NCI-H446 (cell line): ENCODE results near the gene ACTN3.
"Not testable (repeated sequence)": the region's sequence is repeated elsewhere in the genome, so short reads cannot be mapped to it uniquely, and the experiment has no call there.

ENCODE experiments used
- DNase-seq, 2 experiments: peaks; one replicate each; lab custom pipeline; 2025; lab: John Stamatoyannopoulos, UW

The ACTN3 gene

DNA sequence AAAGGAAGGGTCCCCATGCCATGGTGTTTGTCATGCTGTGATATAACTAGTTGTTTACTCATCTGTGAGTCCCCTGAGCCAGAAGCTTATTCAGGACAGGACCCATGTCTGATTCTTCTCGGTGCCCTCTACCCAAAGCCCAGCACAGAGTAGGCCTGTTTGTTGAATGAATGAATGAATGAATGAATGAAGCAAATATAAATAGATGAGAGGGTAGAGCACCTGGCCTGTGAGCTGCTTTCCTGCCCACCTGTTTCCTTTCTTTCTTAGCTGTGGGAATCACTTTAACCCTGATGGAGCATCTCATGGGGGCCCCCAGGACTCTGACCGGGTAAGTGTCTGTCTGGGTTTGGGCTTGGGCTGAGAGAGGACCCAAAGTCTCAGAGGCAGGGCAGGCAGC, 53.5 kb downstream of the ACTN3 start:
- no peak for DNase-seq

DNA sequence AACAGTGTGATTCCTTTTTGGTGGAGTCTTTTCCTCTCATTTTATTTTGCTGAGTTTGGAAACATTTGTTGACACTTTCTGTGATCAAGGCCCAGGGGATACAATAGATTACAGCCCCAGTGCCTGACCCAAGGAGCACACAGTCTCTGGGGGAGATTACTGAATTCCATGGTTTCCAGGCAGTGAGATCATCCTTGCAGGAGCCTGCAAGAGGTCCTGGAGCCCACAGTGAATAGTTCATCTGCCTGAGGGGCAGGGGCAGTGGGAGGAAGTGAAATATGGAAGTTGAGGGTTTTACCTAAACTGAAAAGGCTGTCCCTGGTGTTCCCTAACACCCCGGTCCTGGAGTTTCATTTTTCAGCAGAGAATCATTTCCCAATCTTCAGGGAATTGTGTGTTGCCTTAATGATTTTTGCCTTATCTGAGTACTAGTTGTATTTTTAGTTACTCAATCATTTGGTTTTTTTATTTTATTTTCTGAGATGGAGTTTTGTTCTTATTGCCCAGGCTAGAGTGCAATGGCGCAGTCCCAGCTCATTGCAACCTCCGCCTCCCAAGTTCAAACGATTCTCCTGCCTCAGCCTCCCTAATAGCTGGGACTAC, 54.0 kb downstream of the ACTN3 start:
- DNase-seq: no peak

DNA sequence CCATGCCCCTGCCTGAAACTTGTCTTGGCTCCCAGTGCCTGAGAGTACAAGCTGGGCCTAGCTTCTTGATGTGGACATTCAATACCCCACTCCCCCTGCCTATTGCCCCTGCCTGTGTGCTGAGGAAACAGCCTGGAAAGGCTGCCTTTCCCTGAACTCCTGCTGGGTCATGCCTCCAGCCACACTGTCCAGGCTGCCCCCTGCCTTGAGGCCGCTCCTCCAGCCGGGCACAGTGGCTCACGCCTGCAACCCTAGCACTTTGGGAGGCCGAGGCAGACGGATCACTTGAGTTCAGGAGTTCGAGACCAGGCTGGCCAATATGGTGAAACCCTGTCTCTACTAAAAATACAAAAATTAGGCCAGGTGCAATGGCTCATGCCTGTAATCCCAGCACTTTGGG, 56.4 kb downstream of the ACTN3 start:
- no peak for DNase-seq

DNA sequence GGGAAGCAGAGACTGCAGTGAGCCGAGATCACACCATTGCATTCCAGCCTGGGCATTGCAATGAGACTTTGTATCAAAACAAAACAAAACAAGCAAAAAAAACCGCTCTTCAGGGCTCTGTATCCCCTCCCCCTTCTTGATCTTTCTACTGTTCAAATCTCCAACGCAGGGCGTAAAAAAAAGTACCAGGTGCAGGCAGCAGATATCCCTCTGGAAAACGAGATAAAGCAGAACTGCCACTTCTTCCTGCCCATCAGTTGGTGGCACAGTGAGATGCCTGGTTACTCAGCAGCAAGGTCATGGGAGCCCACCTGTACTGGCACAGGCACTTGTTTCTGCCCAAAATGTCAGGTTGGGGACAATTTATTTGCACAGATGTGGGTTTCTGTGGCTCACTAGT, 57.5 kb downstream of the ACTN3 start:
- DNase-seq: no peak

DNA sequence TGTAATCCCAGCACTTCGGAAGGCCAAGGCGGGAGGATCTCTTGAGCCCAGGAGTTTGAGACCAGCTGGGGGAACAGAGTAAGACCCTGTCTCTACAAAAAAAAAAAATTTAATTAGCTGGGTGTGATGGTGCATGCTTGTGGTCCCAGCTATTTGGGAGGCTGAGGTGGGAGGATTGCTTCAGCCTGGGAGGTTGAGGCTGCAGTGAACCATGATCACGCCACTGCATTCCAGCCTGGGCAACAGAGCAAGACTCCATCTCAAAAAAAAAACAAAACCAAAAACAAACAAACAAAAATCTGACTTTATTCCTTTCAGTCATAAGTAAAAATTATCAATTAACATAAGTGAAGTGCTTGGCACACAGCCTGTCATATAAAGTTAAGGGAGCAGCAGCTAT, 59.9 kb downstream of the ACTN3 start:
- DNase-seq: not testable (repeated sequence)

DNA sequence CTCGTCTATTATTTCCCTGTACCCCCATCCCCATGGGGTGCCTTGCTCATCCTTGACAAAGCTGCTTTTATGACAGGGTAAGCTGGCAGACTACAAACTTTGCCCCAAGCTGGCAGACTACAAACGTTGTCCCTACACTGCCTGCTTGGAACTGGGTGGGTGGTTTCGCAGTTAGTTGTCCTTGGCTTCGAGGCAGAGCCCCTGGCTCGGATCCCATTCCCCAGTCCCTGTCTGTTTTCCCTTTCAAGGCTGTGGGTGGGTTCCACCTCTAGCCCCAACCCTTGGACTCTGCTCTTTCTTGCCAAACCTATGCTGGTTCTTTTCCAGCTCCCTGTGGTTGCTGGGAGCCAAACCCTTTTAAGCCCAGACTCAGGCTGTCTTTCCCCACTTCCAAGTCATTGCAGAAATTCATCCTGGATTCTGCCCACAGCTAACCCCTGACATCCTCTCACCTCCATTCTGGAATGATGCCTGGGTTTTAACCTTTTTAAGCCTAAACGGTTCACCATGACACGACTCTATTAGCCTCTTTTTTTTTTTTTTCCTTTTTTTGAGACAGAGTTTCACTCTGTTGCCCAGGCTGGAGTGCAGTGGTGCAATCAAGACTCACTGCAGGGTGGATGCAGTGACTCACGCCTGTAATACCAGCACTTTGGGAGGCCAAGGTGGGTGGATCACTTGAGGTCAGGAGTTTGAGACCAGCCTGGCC, 60.6 kb downstream of the ACTN3 start:
- DNase-seq: peak; percentile 96 to 97

DNA sequence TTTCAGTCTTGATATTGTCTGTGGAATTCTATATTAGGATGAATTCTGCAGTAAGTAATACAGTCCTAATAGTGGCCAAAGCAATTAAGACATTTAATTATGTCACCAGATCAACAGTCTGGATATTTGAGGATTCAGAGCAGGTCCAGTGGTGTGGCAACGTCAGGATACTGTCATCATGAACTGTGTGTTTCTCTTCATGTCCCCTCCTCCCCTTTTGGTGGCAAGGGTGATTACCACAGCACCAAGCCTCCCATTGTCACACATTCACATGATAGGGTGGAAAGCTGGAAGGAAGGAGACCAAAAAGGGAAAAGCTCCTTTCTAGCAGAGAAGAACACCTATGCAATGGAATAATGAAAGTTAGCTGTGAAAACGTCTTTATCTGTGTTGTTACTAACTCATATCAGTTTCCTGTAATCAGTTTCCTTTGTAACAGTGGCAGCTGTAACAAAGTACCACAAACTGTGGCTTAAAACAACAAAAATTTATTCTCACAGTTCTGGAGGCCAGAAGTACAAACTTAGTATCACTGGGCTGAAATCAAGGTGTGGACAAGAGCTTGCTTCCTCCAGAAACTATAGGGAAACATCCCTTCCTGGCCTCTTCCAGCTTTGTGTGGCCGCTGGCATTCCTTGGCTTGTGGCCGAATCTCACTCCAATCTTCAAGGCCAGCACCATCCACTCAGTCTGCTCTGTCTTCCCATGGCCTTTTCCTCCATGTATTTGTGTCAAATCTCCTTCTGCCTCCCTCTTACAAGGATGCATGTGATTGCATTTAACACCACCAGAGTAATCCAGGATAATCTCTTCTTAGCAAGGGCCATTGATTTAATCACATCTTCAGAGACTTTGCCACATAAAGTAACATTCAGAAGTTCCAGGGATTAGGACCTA, 63.3 kb downstream of the ACTN3 start:
- no peak for DNase-seq

DNA sequence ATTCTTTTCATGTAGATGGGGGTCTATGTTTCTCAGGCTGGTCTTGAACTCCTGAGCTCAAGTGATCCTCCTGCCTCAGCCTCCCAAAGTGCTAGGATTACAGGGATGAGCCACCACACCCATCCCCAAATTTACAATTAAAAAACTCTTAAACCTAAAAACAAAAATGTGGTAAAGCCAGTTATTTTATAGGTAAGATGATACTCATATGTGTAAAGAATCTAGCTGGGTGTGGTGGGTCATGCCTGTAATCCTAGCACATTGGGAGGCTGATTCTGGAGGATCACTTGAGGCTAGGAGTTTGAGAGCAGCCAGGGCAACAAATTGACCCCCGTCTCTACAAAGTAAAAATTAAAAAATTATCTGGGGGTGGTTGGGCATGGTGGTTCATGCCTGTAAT, 65.8 kb downstream of the ACTN3 start:
- no peak for DNase-seq
